HG03280 (cell line): ENCODE data around the gene MIPEP.

Experiments
- ATAC-seq: cut with Tn5 transposase; IDR thresholded peaks from one replicate; pipeline ENCODE4 v1.9.1; 2021; ENCODE audit warnings: mild to moderate bottlenecking, moderate library complexity; ENCODE audit not compliant: unreplicated experiment

MIPEP gene

GRCh38 chr13:23811366-23812062 is 77.7 kb downstream of the MIPEP start:
- ATAC-seq: no peak

GRCh38 chr13:23810685-23811240 is 78.4 kb downstream of the MIPEP start:
- no peak for ATAC-seq

- ATAC-seq: no peak
Observed at GRCh38 chr13:23808803-23809202, 80.4 kb downstream of the MIPEP start.

GRCh38 chr13:23806874-23807526 is 82.2 kb downstream of the MIPEP start:
- ATAC-seq: peak; percentile 30

DNA sequence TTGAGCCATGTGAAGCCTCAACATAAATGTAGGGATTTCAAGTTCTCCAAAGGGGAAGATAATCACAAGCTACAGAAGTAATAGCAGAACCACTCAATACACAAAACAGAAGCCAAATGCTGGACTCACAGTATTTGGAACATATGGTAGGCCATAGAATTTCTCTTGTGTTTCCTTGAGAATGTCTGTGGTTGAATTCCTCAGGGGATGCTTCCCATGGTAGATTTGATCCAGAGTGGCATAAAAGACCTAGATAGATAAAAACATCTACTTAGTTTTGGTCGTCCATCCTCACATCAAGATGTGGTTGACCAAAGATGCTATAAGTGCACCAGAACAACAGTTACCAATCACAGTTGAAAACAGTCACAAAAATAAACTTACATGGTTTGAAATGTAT is 83.4 kb downstream of the MIPEP start:
- ATAC-seq: no peak

GRCh38 chr13:23805122-23805521 is 84.1 kb downstream of the MIPEP start:
- ATAC-seq: no peak

DNA sequence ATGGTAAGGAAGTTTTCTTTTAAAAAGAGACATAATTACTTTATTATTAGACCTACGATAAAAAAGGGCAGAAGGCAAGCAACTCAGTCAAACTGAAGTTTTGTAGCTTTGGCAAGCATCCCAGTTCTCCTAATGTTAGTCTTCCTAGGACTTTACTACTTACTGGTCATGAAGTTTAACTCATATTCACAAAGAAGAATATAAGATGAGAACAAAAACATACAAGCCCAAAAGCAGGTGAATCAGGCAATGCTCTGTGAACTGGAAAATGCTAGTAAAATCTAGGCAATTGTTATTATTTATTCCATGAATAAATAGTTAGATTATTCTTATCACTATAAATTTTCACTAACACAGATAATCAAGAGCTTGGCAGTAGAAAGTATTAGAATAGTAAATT is 85.0 kb downstream of the MIPEP start:
- ATAC-seq: no peak

DNA sequence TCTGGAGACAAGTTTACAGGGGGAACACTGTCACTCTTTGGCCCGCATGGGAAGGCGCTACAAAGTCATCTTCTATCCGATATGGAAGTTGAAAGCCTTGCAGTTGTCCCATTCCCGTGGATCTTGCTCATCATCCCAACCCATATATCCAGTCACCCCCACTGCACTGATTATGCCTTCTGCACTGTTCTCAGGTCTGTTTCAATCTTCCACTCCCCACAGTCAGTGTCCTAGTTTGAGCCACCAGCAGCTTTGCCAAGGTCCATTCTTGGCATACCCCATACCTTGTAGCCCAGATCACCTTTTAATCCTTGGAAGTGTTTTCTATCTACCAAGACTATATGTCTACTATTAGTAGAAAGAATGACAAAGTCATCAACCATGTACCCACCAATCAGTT is 88.1 kb downstream of the MIPEP start:
- no peak for ATAC-seq

GRCh38 chr13:23799945-23800344 is 89.3 kb downstream of the MIPEP start:
- peak; percentile 96 for ATAC-seq

DNA sequence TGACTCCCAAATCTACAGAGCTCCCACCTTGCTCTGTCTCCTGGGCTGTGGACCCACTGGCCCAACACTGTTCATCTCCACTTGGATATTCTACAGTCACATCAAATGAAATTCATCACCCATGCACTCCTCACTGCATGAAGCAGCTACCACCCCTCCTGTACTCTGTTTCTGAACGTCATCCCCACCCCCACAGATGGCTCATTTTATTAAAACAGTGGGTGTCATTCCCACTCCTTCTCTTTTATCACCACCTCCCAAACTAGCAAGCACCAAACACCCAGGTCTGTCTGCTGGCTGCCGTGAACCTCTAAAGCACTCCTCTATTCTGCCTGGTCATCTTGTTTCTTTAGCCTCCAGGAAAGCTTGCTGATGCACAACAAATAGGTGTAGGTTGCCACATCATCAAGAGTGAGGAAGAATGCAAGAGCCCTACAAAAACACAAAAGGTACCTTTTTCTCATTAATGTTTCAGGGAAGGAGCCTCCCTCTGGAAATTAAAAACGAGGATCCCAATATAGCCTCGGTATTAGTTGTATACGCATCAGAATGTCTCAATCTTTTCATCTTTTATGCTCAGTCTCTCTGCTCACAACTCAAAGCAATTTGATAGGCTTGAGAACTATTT is 91.8 kb downstream of the MIPEP start:
- ATAC-seq: no peak

- ATAC-seq: no peak
Observed at GRCh38 chr13:23796551-23796950, 92.6 kb downstream of the MIPEP start.

DNA sequence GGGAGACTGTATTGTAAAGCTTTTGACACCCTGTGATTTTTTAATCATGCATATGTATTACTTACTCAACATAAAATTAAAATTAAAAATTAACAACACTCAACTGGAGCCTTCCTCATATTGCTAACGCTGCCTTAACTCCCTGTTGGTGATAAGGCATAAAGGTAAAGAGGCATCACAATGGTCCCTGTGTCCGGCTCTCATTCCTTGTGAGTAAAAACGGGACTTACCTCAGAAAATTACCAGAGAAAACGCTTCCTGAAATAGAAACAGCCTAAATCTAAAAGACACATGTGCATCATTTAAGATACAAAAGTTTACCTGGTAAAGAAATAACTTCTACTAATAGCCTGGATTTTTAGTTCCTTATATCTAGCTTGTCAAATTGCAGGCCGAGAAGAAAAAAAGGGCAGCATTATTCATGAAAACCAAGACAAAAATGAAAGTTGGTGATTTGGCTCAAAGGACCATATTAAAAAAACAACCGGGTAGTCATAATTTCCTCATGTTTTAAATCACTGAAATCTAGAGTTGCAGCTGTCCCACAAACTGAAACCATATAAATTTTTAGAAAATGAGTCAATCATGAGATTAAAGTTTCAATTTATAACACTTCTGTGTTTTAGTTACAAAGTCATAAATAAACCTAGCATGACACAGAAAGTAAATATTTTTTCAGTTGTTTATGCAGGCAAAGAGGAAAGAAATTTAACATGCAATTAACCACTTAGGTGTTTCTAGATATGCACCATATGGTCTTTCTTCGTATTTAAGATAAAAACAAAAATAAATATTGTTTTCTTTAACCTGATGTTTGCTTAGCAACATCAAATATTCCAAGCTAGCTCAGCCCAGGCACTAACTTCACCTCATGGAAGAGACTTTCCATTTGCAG is 94.7 kb downstream of the MIPEP start:
- ATAC-seq: no peak

DNA sequence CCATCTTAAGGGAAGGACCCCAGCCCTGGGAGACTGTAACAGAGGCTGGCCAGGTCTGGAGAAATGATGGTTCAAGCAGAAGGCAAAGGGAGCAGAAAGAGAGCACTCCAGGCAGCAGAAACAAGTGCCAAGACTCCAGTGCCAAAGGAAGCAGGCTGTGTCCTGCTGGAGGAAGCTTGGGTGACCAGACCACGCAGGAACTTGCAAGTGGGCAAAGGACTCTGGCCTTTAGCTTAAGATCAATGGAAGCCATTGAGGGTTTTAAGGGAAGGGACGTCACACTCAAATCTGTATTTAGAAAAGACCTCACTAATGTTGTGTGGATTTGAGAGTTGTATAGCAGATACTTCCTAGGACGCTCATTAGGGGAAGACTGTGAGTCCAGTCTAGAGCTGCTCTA is 95.5 kb downstream of the MIPEP start:
- no peak for ATAC-seq

GRCh38 chr13:23792680-23793079 is 96.5 kb downstream of the MIPEP start:
- ATAC-seq: no peak

GRCh38 chr13:23790577-23791170 is 98.5 kb downstream of the MIPEP start:
- ATAC-seq: no peak

DNA sequence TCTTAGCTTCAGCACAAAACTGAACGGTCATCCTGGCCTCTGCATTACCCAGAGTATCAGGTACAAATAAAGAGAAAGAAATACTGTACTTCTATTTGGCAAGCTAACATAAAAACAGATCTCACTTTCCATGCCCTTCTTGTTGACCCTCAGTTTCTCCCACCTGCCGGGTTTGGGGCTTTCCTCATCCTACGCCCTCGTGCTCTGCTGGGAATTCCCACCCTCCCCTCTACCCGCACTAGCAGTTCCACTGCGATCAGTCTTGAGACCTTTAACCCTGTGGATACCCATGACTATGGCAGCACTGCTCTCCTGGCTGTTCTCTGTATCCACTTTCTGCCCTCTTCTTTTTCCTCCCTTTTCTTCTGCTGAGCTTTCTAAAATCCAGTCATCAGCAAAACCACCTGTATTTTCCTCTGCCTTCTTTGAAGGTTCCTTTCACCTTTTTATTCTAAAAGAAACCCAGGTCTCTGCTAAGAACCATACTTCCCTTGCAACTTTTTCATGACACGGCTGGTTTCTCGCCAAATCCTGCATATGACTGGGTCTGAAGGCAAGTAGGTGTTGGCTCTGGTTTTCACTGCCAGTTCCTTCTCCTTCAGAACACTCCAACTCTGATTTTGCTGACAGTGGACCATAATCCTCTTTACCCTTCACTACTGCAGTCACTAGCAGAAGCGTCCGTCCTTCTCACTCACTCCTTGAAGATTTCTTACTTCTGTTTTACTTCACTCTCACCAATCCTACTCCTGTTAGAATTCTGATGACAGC is 99.4 kb downstream of the MIPEP start:
- no peak for ATAC-seq

DNA sequence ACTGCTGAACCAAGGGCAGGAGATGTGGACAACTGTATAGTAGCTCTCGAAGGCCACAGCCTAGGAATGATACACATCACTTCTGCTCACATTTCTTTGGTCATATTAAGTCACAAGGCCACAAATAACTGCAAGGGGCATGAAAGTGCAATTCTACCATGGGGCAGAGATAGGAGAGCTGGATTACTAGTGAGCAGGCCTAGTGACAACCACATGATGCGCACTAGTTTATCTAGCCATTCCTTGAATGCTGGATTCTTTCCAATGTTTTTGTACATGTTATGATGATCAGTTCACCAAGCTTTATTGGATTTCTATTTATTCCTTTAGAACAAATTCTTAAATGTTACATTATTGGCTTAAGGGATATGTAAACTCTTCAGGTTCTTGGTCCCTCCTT is 100.7 kb downstream of the MIPEP start:
- ATAC-seq: no peak

- no peak for ATAC-seq
Observed at GRCh38 chr13:23787464-23787863, 101.7 kb downstream of the MIPEP start.

DNA sequence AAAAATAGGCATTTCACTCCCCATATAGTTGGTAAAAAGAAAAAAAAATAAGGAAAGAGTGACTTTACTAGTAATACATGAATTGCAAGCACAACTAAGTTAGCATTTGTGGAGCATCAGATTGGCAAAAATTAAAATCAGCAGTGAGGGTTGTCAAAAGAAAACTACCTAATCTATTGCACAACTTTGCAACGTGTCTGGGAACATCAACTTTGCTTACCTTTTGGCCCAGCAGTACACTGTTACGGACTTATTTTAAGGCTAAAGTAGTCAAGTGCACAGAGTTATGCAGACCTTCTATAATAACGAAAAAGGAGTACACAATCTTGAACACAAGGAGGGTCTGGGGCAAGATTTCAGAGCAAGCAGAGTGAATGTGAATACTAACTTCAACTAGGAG is 102.6 kb downstream of the MIPEP start:
- no peak for ATAC-seq

DNA sequence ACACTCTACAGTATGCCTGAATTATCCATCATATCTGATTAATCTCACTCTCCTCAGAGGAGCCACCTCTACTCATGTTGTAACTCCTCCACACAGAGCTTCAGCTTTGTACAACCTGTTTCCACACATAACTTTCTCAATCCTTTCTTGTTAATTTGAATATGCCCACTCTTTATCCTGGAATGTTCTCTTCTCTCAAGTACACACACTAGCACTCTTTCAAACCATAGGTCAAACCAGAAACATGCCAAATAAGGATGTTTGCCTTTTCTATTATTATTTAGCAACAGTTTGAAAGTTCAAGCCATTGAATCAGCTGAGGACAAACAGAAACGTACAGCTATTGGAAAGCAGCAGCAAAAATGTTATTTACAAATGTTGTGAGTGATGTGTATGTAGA is 110.3 kb downstream of the MIPEP start:
- no peak for ATAC-seq
